HCT116 (cell line): Measurements from ENCODE around the gene SNAP29. TPM values are rescaled to one million over a fixed set of nuclear protein-coding genes. Genes with fewer than 3 reads are reported as not detected.

Source experiments
- ATAC-seq: fragments of 200-7000 bp; cut with Tn5 transposase; 2 replicates; pipeline ENCODE4 v1.9.1; 2020; ENCODE audit warnings: mild to moderate bottlenecking, moderate library complexity
- BruUV-seq: library from RNA; stranded (reverse); fragments of 400-500 nt; replicated peaks from 2 replicates; lab custom pipeline; 2021; lab: Mats Ljungman, UMichigan
- CTCF ChIA-PET: fragments of 300-600 bp; sonication (Branson Sonifier 250); formaldehyde crosslinking; loops from one replicate; lab custom pipeline; 2021; ENCODE audit warnings: antibody characterized with exemption; lab: Charles Lee
- POLR2A ChIA-PET: fragments of 300-600, 350-600 bp; sonication (Branson Sonifier 250); formaldehyde crosslinking; loops from one replicate; lab custom pipeline; 2021; ENCODE audit warnings: antibody characterized with exemption; lab: Charles Lee
- RAD21 ChIA-PET, 2 experiments: fragments of 300-600 bp; sonication (Branson Sonifier 250); formaldehyde crosslinking; loops; one replicate each; lab custom pipeline; 2023; ENCODE audit warnings: low total read pairs in 2 of 2; ENCODE audit not compliant: uncharacterized antibody in 2 of 2, unreplicated experiment in 2 of 2, low non-redundant PET in 1 of 2; lab: Charles Lee
- DNase-seq: peaks from one replicate; pipeline ENCODE4 v3.0.0-alpha.2; 2010; ENCODE audit warnings: low read depth, low spot score
- H2AFZ ChIP-seq: fragments of 200-600 bp; shearing (Covaris generic), sonication (generic); 2 replicates; pipeline ENCODE4 v1.6.1; 2017; ENCODE audit warnings: low read depth, mixed run types, mixed read lengths, antibody characterized with exemption, low read length; ENCODE audit not compliant: poor library complexity, severe bottlenecking
- H3K27ac ChIP-seq: 2 replicates; pipeline ENCODE4 v1.5.1; 2012; ENCODE audit warnings: low read depth, low read length
- H3K27me3 ChIP-seq: fragments of 200-600 bp; sonication (generic); 2 replicates; pipeline ENCODE4 v1.6.1; 2016; ENCODE audit warnings: mixed run types, low read length, mixed read lengths; ENCODE audit not compliant: insufficient read depth
- H3K36me3 ChIP-seq, 2 experiments: fragments of 200-500 bp in 1 of 2; fragments of 200-600 bp in 1 of 2; sonication (Bioruptor generic) in 1 of 2; sonication (generic) in 1 of 2; 2 replicates each; pipeline versions ENCODE4 v1.5.1 to v1.6.1; 2014 to 2016; ENCODE audit warnings: low read length in 2 of 2, inconsistent platforms in 1 of 2, mixed read lengths in 1 of 2, mixed run types in 1 of 2; ENCODE audit not compliant: insufficient read depth in 2 of 2, control insufficient read depth in 1 of 2
- H3K4me1 ChIP-seq, 2 experiments: fragments of 200-600 bp in 1 of 2; sonication (generic) in 1 of 2; 2 replicates each; pipeline versions ENCODE4 v1.5.1 to v1.6.1; 2012 to 2017; ENCODE audit warnings: low read length in 2 of 2, inconsistent platforms in 1 of 2, mild to moderate bottlenecking in 1 of 2, mixed read lengths in 1 of 2, mixed run types in 1 of 2, moderate library complexity in 1 of 2; ENCODE audit not compliant: insufficient read depth in 2 of 2, control insufficient read depth in 1 of 2
- H3K4me2 ChIP-seq: fragments of 200-600 bp; sonication (generic); 2 replicates; pipeline ENCODE4 v1.6.1; 2017; ENCODE audit warnings: mixed run types, low read length, mixed read lengths
- H3K4me3 ChIP-seq, 2 experiments: fragments of 200-600 bp in 1 of 2; sonication (generic) in 1 of 2; replicated peaks in 1 of 2; 2 replicates each; pipeline ENCODE4 v1.5.1; 2011 to 2016; ENCODE audit warnings: low read length in 2 of 2, control low read depth in 1 of 2, low read depth in 1 of 2, mild to moderate bottlenecking in 1 of 2, mixed read lengths in 1 of 2, mixed run types in 1 of 2
- H3K79me2 ChIP-seq: fragments of 200-600 bp; sonication (generic); 2 replicates; pipeline ENCODE4 v1.6.1; 2017; ENCODE audit warnings: mild to moderate bottlenecking, mixed run types, low read length, moderate library complexity, mixed read lengths; ENCODE audit not compliant: insufficient read depth
- H3K9ac ChIP-seq: fragments of 200-600 bp; sonication (generic); 2 replicates; pipeline ENCODE4 v1.6.1; 2016; ENCODE audit warnings: low read length, mixed read lengths
- H3K9me2 ChIP-seq: fragments of 200-600 bp; sonication (generic), shearing (Covaris generic); 2 replicates; pipeline ENCODE4 v1.6.1; 2017; ENCODE audit warnings: mixed run types, mild to moderate bottlenecking, moderate library complexity; ENCODE audit not compliant: insufficient read depth
- H3K9me3 ChIP-seq, 2 experiments: fragments of 200-500 bp in 1 of 2; fragments of 200-600 bp in 1 of 2; sonication (Bioruptor generic) in 1 of 2; sonication (generic) in 1 of 2; 2 replicates each; pipeline ENCODE4 v1.6.1; 2014 to 2017; ENCODE audit warnings: low read length in 2 of 2, mixed read lengths in 2 of 2, inconsistent platforms in 1 of 2, low read depth in 1 of 2, mild to moderate bottlenecking in 1 of 2, mixed run types in 1 of 2, moderate library complexity in 1 of 2; ENCODE audit not compliant: control insufficient read depth in 1 of 2, insufficient read depth in 1 of 2
- H4K20me1 ChIP-seq: fragments of 200-600 bp; sonication (generic), shearing (Covaris generic); 2 replicates; pipeline ENCODE4 v1.6.1; 2017; ENCODE audit warnings: mixed run types, mild to moderate bottlenecking, moderate library complexity; ENCODE audit not compliant: insufficient read depth
- CBX3 ChIP-seq: IDR thresholded peaks from 2 replicates; pipeline ENCODE4 v1.6.1; 2012; ENCODE audit warnings: low read depth
- CEBPB ChIP-seq: IDR thresholded peaks from 2 replicates; pipeline ENCODE4 v1.6.1; 2012; ENCODE audit warnings: low read depth
- EGR1 ChIP-seq: IDR thresholded peaks from 2 replicates; pipeline ENCODE4 v1.6.1; 2012; ENCODE audit warnings: low read depth
- ELF1 ChIP-seq: IDR thresholded peaks from 2 replicates; pipeline ENCODE4 v1.6.1; 2012; ENCODE audit warnings: low read depth, borderline replicate concordance
- EZH2 ChIP-seq: fragments of 200-600 bp; sonication (generic); IDR thresholded peaks from 2 replicates; pipeline ENCODE4 v1.6.1; 2017; ENCODE audit warnings: antibody characterized with exemption, mixed run types
- EZH2phosphoT487 ChIP-seq: fragments of 200-600 bp; IDR thresholded peaks from 2 replicates; pipeline ENCODE4 v1.6.1; 2018; ENCODE audit warnings: antibody characterized with exemption, borderline replicate concordance
- FOSL1 ChIP-seq: IDR thresholded peaks from 2 replicates; pipeline ENCODE4 v1.6.1; 2012; ENCODE audit warnings: low read depth
- POLR2A ChIP-seq: IDR thresholded peaks from 2 replicates; pipeline ENCODE4 v1.7.0; 2011; ENCODE audit warnings: borderline replicate concordance; ENCODE audit not compliant: insufficient read depth, insufficient read length; ENCODE audit errors: extremely low read depth
- RAD21 ChIP-seq: IDR thresholded peaks from 2 replicates; pipeline ENCODE4 v1.6.1; 2012; ENCODE audit warnings: low read depth, mild to moderate bottlenecking
- ZFX ChIP-seq: fragments of 450-650 bp; IDR thresholded peaks from 2 replicates; pipeline ENCODE4 v1.6.1; 2017
- intact Hi-C: fragments of 100-400 bp; cut with micrococcal nuclease; formaldehyde crosslinking; loops from 2 replicates; pipeline ENCODE4 v1.10.0; 2022
- total RNA-seq: library from RNA; stranded (reverse); gene quantifications from one replicate; pipeline ENCODE4 v1.2.1, GENCODE V29; 2021; ENCODE audit not compliant: unreplicated experiment
- TF ChIP-seq, protein P1 (sequence below): IDR thresholded peaks from 2 replicates; pipeline ENCODE4 v1.6.1; 2012
- TF ChIP-seq, protein P2 (sequence below): IDR thresholded peaks from 2 replicates; pipeline ENCODE4 v1.6.1; 2011; ENCODE audit warnings: mild to moderate bottlenecking, low read length, moderate library complexity; ENCODE audit not compliant: insufficient replicate concordance; ENCODE audit errors: extremely low read depth
- TF ChIP-seq, protein P3 (sequence below): IDR thresholded peaks from 2 replicates; pipeline ENCODE4 v1.6.1; 2012

Gene SNAP29
- total RNA-seq, 1 experiment from 2014 or later, result 27.3 TPM

DNA sequence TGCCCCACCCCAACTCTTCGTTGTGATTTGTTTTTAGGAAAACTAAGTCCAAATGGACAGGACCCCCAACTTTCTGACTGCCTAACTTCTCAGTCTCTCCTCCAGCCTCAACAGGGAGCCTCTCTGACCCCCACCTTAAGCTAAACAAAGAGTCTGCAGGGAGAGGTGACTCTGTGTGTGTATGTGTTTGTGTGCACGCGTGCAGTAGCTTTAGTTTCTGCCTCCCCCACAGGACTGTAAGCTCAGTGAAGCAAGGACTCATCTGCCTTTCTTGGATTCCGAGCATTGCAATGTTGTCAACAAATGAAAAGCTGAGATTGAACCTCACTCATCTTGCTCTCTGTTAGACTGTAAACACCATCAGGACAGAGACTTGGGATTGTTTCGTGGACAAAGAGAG lies 7.9 kb downstream of the SNAP29 start:
- no peaks in the 10 kb centered on the region for H3K9me2 ChIP-seq
- 0 out of 4 replicates have a peak, but pooled peaks cover 2 to 6% of the 10 kb centered on the region in 2 experiments for H3K36me3 ChIP-seq
- ChIA-PET RAD21 (no interaction called here), POLR2A (no interaction called here), CTCF (interaction anchor here (1.2 kb wide), 1 partner anchor 19 kb away, joined by 3 read pairs; no protein-coding TSS in a partner anchor)
- no peak overlapping the region for H3K4me2 ChIP-seq
- no peaks in the 10 kb centered on the region for H3K27me3 ChIP-seq
- no peak overlapping the region for H3K9ac ChIP-seq
- intact Hi-C loops, result no loop called here
- no peak overlapping the region for H3K4me3 ChIP-seq
- TF ChIP-seq EZH2phosphoT487, result no peak
- no peak for TF ChIP-seq POLR2A
- TF ChIP-seq CBX3, result no peak
- no peak for TF ChIP-seq ZFX
- TF ChIP-seq, protein P1, sequence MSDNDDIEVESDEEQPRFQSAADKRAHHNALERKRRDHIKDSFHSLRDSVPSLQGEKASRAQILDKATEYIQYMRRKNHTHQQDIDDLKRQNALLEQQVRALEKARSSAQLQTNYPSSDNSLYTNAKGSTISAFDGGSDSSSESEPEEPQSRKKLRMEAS, result no peak
- no peak for TF ChIP-seq RAD21
- no peak for TF ChIP-seq CEBPB
- TF ChIP-seq FOSL1, result no peak
- TF ChIP-seq EZH2, result no peak
- no peaks in the 10 kb centered on the region for H4K20me1 ChIP-seq
- no peaks in the 10 kb centered on the region for H3K79me2 ChIP-seq
- no peak overlapping the region for H2AFZ ChIP-seq
- no peak overlapping the region for H3K27ac ChIP-seq
- ATAC-seq, result no peak
- DNase-seq, result no peak
- BruUV-seq, result no TSS peak
- H3K4me1 ChIP-seq, result peaks cover 5 to 11% of the 10 kb centered on the region in 2 experiments; a peak in 3 of 4 replicates
- H3K9me3 ChIP-seq, result no peaks in the 10 kb centered on the region

DNA sequence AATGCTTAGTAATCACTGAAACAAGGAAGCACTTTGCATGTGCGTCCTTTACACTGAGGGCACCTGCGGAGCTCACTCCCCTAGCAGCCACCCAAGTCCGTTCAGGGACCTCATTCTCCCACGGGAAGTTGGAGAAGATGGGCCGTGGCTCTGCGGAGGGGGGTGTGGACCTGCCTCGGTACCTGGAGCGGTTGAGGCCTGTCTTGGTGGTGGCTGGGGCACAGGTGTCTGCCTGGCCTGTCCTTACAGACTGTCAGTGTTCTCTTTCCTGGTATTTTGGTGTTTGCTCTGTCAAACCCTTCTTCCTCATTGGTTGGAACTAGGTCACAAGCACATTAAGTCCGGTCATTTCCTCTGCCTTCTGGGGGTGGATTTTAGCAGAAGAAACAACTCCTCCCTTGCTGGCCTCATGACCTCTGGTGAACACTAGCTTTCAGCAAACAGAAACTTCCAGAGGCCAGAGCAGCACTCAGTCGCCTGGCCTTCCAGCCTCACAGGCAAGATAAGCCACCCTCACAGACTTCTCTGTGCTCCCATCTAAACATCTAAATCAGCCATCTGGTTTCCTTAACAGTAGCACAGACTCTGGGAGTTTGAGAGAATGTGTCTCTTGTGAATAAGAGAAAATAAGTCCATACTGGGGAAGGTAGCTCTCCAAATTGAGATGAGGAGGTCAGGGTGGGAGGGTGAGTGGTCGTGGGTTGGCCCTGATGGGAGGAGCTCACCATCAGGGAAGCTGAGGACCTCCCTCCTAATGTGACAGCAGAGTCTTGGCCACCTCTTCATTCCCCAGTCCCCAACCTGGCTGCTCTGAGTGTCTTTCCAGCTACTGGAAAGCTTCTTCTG lies 8.6 kb downstream of the SNAP29 start:
- Histone ChIP-seq H3K4me3 (no peak overlapping the region), H3K9me2 (no peaks in the 10 kb centered on the region), H3K27ac (no peak overlapping the region), H3K27me3 (no peaks in the 10 kb centered on the region), H3K36me3 (0 out of 4 replicates have a peak, but pooled peaks cover 2 to 6% of the 10 kb centered on the region in 2 experiments), H3K9ac (no peak overlapping the region), H2AFZ (no peak overlapping the region), H3K9me3 (no peaks in the 10 kb centered on the region), H3K4me2 (no peak overlapping the region), H3K79me2 (no peaks in the 10 kb centered on the region), H3K4me1 (peaks cover 5 to 11% of the 10 kb centered on the region in 2 experiments; a peak in 3 of 4 replicates), H4K20me1 (no peaks in the 10 kb centered on the region)
- no peak for DNase-seq
- BruUV-seq, result no TSS peak
- TF ChIP-seq EGR1 (no peak), ELF1 (no peak), CEBPB (no peak), POLR2A (no peak)
- TF ChIP-seq, protein P2, sequence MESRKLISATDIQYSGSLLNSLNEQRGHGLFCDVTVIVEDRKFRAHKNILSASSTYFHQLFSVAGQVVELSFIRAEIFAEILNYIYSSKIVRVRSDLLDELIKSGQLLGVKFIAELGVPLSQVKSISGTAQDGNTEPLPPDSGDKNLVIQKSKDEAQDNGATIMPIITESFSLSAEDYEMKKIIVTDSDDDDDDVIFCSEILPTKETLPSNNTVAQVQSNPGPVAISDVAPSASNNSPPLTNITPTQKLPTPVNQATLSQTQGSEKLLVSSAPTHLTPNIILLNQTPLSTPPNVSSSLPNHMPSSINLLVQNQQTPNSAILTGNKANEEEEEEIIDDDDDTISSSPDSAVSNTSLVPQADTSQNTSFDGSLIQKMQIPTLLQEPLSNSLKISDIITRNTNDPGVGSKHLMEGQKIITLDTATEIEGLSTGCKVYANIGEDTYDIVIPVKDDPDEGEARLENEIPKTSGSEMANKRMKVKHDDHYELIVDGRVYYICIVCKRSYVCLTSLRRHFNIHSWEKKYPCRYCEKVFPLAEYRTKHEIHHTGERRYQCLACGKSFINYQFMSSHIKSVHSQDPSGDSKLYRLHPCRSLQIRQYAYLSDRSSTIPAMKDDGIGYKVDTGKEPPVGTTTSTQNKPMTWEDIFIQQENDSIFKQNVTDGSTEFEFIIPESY, result no peak
- TF ChIP-seq, protein P3, sequence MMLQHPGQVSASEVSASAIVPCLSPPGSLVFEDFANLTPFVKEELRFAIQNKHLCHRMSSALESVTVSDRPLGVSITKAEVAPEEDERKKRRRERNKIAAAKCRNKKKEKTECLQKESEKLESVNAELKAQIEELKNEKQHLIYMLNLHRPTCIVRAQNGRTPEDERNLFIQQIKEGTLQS, result no peak
- RAD21 ChIA-PET, result no interaction called here
- ATAC-seq, result no peak
- POLR2A ChIA-PET, result no interaction called here
- CTCF ChIA-PET, result interaction anchor here (1.2 to 1.6 kb wide), 2 partner anchors 18 kb away, joined by 3 to 5 read pairs; no protein-coding TSS in a partner anchor
- intact Hi-C loops, result no loop called here
